Posterior cingulate gyrus (tissue), 11 donors: ENCODE results near the gene SNAP25.

Experiments
- DNase-seq, 10 donors: peaks; one replicate each; pipeline versions ENCODE4 v3.0.0 to v3.0.0-alpha.2; 2020 to 2021; ENCODE audit warnings: mixed read lengths in 3 of 10
- intact Hi-C: fragments of 100-400 bp; cut with DNase I; formaldehyde crosslinking; loops from one replicate; pipeline ENCODE4 v1.15.1; 2023

The SNAP25 gene

GRCh38 chr20:10297684-10298240, 79.1 kb downstream of the SNAP25 start:
- DNase-seq, result no peak
- intact Hi-C loops, result no loop called here

GRCh38 chr20:10300582-10301446, 82.2 kb downstream of the SNAP25 start:
- no peak for DNase-seq
- intact Hi-C loops, result no loop called here

- no peak for DNase-seq
Measured at GRCh38 chr20:10303852-10304251, 85.2 kb downstream of the SNAP25 start.

GRCh38 chr20:10304471-10305046, 85.9 kb downstream of the SNAP25 start:
- intact Hi-C loops, result no loop called here
- DNase-seq, result no peak

More at GRCh38 chr20:10303852-10304251, 85.2 kb downstream of the SNAP25 start:
- intact Hi-C loops, result no loop called here

- DNase-seq, result no peak
Measured at GRCh38 chr20:10306440-10307358, 88.1 kb downstream of the SNAP25 start.

GRCh38 chr20:10307359-10307735, 88.7 kb downstream of the SNAP25 start:
- DNase-seq, result no peak
- intact Hi-C loops, result no loop called here

More at GRCh38 chr20:10306440-10307358, 88.1 kb downstream of the SNAP25 start:
- intact Hi-C loops, result no loop called here

GRCh38 chr20:10308652-10309051, 90.0 kb downstream of the SNAP25 start:
- intact Hi-C loops, result no loop called here

GRCh38 chr20:10309326-10309725, 90.7 kb downstream of the SNAP25 start:
- no peak for DNase-seq
- intact Hi-C loops, result no loop called here

More at GRCh38 chr20:10308652-10309051, 90.0 kb downstream of the SNAP25 start:
- DNase-seq, result no peak

- intact Hi-C loops, result no loop called here
- no peak for DNase-seq
Measured at GRCh38 chr20:10312111-10312510, 93.5 kb downstream of the SNAP25 start.

- peak in 2 of 10 donors; percentile 70 to 71 for DNase-seq
- intact Hi-C loops, result no loop called here
Measured at GRCh38 chr20:10313215-10313614, 94.6 kb downstream of the SNAP25 start.

GRCh38 chr20:10313701-10314100, 95.1 kb downstream of the SNAP25 start:
- intact Hi-C loops, result no loop called here
- no peak for DNase-seq

- intact Hi-C loops, result no loop called here
- DNase-seq, result peak in 4 of 10 donors; percentile 48 to 90 (median 78)
Measured at GRCh38 chr20:10314198-10314597, 95.6 kb downstream of the SNAP25 start.

GRCh38 chr20:10315138-10315537, 96.5 kb downstream of the SNAP25 start:
- intact Hi-C loops, result no loop called here
- no peak for DNase-seq

GRCh38 chr20:10316582-10316981, 98.0 kb downstream of the SNAP25 start:
- intact Hi-C loops, result no loop called here
- no peak for DNase-seq

GRCh38 chr20:10318291-10319024, 99.8 kb downstream of the SNAP25 start:
- intact Hi-C loops, result no loop called here
- no peak for DNase-seq

- intact Hi-C loops, result no loop called here
- peak in 3 of 10 donors; percentile 77 to 84 (median 79) for DNase-seq
Measured at GRCh38 chr20:10319855-10320254, 101.2 kb downstream of the SNAP25 start.

- intact Hi-C loops, result no loop called here
- no peak for DNase-seq
Measured at GRCh38 chr20:10321138-10321717, 102.6 kb downstream of the SNAP25 start.

GRCh38 chr20:10322073-10323012, 103.7 kb downstream of the SNAP25 start:
- intact Hi-C loops, result no loop called here
- DNase-seq, result no peak
